ENCODE data around the gene APOO. TPM values are rescaled to one million over a fixed set of nuclear protein-coding genes. Genes with fewer than 3 reads are reported as not detected.

The APOO gene
- total RNA-seq, 1 donor from 2014 or later, result 22.4 TPM

GRCh38 chrX:23821847-23822246, 85.9 kb downstream of the APOO start:
- Mint-ChIP-seq H3K27me3 (ENCODE audit: low read depth) (no peaks in the 10 kb centered on the region), H3K9me3 (no peaks in the 10 kb centered on the region), H3K4me1 (ENCODE audit: low read depth) (peaks cover 5% of the 10 kb centered on the region), H3K27ac (no peak overlapping the region), H3K36me3 (ENCODE audit: low read depth) (no peaks in the 10 kb centered on the region), H3K4me3 (ENCODE audit: low read depth) (no peak overlapping the region)
- DNase-seq (ENCODE audit: low spot score), result no peak
- intact Hi-C loops (cut with micrococcal nuclease), result no loop called here

GRCh38 chrX:23820235-23820782, 87.4 kb downstream of the APOO start:
- Mint-ChIP-seq H3K9me3 (no peaks in the 10 kb centered on the region), H3K27ac (no peak overlapping the region), H3K27me3 (ENCODE audit: low read depth) (no peaks in the 10 kb centered on the region), H3K4me3 (ENCODE audit: low read depth) (no peak overlapping the region), H3K4me1 (ENCODE audit: low read depth) (peaks cover 4% of the 10 kb centered on the region), H3K36me3 (ENCODE audit: low read depth) (no peaks in the 10 kb centered on the region)
- DNase-seq (ENCODE audit: low spot score), result no peak
- intact Hi-C loops (cut with micrococcal nuclease), result no loop called here

GRCh38 chrX:23819385-23820234, 88.1 kb downstream of the APOO start:
- intact Hi-C loops (cut with micrococcal nuclease), result no loop called here
- DNase-seq (ENCODE audit: low spot score), result no peak
- H3K4me1 Mint-ChIP-seq (ENCODE audit: low read depth), result peaks cover 4% of the 10 kb centered on the region
- H3K4me3 Mint-ChIP-seq (ENCODE audit: low read depth), result no peak overlapping the region
- no peak overlapping the region for H3K27ac Mint-ChIP-seq
- H3K9me3 Mint-ChIP-seq, result no peaks in the 10 kb centered on the region
- H3K27me3 Mint-ChIP-seq (ENCODE audit: low read depth), result no peaks in the 10 kb centered on the region
- H3K36me3 Mint-ChIP-seq (ENCODE audit: low read depth), result no peaks in the 10 kb centered on the region

- intact Hi-C loops (cut with micrococcal nuclease), result no loop called here
- no peaks in the 10 kb centered on the region for H3K9me3 Mint-ChIP-seq
- no peaks in the 10 kb centered on the region for H3K36me3 Mint-ChIP-seq (ENCODE audit: low read depth)
- no peaks in the 10 kb centered on the region for H3K27me3 Mint-ChIP-seq (ENCODE audit: low read depth)
- no peak overlapping the region for H3K27ac Mint-ChIP-seq
- peaks cover 4% of the 10 kb centered on the region for H3K4me1 Mint-ChIP-seq (ENCODE audit: low read depth)
- H3K4me3 Mint-ChIP-seq (ENCODE audit: low read depth), result no peak overlapping the region
- no peak for DNase-seq (ENCODE audit: low spot score)
Measured at GRCh38 chrX:23817979-23818336, 89.8 kb downstream of the APOO start.

- Mint-ChIP-seq H3K4me3 (ENCODE audit: low read depth) (no peak overlapping the region), H3K36me3 (ENCODE audit: low read depth) (no peaks in the 10 kb centered on the region), H3K9me3 (no peaks in the 10 kb centered on the region), H3K27ac (no peak overlapping the region), H3K27me3 (ENCODE audit: low read depth) (peaks cover 2% of the 10 kb centered on the region), H3K4me1 (ENCODE audit: low read depth) (peaks cover 3% of the 10 kb centered on the region)
- intact Hi-C loops (cut with micrococcal nuclease), result no loop called here
- no peak for DNase-seq (ENCODE audit: low spot score)
Measured at GRCh38 chrX:23816179-23816578, 91.6 kb downstream of the APOO start.

GRCh38 chrX:23815376-23815775, 92.4 kb downstream of the APOO start:
- H3K9me3 Mint-ChIP-seq, result no peaks in the 10 kb centered on the region

GRCh38 chrX:23813808-23814207, 93.9 kb downstream of the APOO start:
- DNase-seq (ENCODE audit: low spot score), result no peak
- no peaks in the 10 kb centered on the region for H3K36me3 Mint-ChIP-seq (ENCODE audit: low read depth)
- H3K4me3 Mint-ChIP-seq (ENCODE audit: low read depth), result no peak overlapping the region
- intact Hi-C loops (cut with micrococcal nuclease), result no loop called here
- H3K9me3 Mint-ChIP-seq, result no peaks in the 10 kb centered on the region
- H3K27me3 Mint-ChIP-seq (ENCODE audit: low read depth), result peaks cover 2% of the 10 kb centered on the region
- no peaks in the 10 kb centered on the region for H3K4me1 Mint-ChIP-seq (ENCODE audit: low read depth)
- H3K27ac Mint-ChIP-seq, result no peak overlapping the region

More at GRCh38 chrX:23815376-23815775, 92.4 kb downstream of the APOO start:
- Mint-ChIP-seq H3K36me3 (ENCODE audit: low read depth) (no peaks in the 10 kb centered on the region), H3K4me3 (ENCODE audit: low read depth) (no peak overlapping the region), H3K27me3 (ENCODE audit: low read depth) (peaks cover 2% of the 10 kb centered on the region), H3K27ac (no peak overlapping the region), H3K4me1 (ENCODE audit: low read depth) (peaks cover 3% of the 10 kb centered on the region)
- DNase-seq (ENCODE audit: low spot score), result no peak
- intact Hi-C loops (cut with micrococcal nuclease), result no loop called here

- Mint-ChIP-seq H3K4me3 (ENCODE audit: low read depth) (no peak overlapping the region), H3K4me1 (ENCODE audit: low read depth) (peaks cover 2% of the 10 kb centered on the region), H3K27me3 (ENCODE audit: low read depth) (peaks cover 2% of the 10 kb centered on the region), H3K36me3 (ENCODE audit: low read depth) (no peaks in the 10 kb centered on the region), H3K9me3 (no peaks in the 10 kb centered on the region), H3K27ac (no peak overlapping the region)
- DNase-seq (ENCODE audit: low spot score), result no peak
- intact Hi-C loops (cut with micrococcal nuclease), result no loop called here
Measured at GRCh38 chrX:23811656-23812055, 96.1 kb downstream of the APOO start.

GRCh38 chrX:23811108-23811651, 96.6 kb downstream of the APOO start:
- intact Hi-C loops (cut with micrococcal nuclease), result no loop called here
- Mint-ChIP-seq H3K4me3 (ENCODE audit: low read depth) (no peak overlapping the region), H3K9me3 (no peaks in the 10 kb centered on the region), H3K36me3 (ENCODE audit: low read depth) (no peaks in the 10 kb centered on the region), H3K4me1 (ENCODE audit: low read depth) (peaks cover 2% of the 10 kb centered on the region), H3K27me3 (ENCODE audit: low read depth) (peaks cover 2% of the 10 kb centered on the region), H3K27ac (no peak overlapping the region)
- DNase-seq (ENCODE audit: low spot score), result no peak

- Mint-ChIP-seq H3K36me3 (ENCODE audit: low read depth) (no peaks in the 10 kb centered on the region), H3K27ac (no peak overlapping the region), H3K4me1 (ENCODE audit: low read depth) (peaks cover 2% of the 10 kb centered on the region), H3K27me3 (ENCODE audit: low read depth) (peaks cover 2% of the 10 kb centered on the region), H3K9me3 (no peaks in the 10 kb centered on the region), H3K4me3 (ENCODE audit: low read depth) (no peak overlapping the region)
- intact Hi-C loops (cut with micrococcal nuclease), result no loop called here
- DNase-seq (ENCODE audit: low spot score), result no peak
Measured at GRCh38 chrX:23810279-23810678, 97.5 kb downstream of the APOO start.

- Mint-ChIP-seq H3K9me3 (no peaks in the 10 kb centered on the region), H3K27ac (no peak overlapping the region), H3K27me3 (ENCODE audit: low read depth) (no peaks in the 10 kb centered on the region), H3K4me3 (ENCODE audit: low read depth) (no peak overlapping the region), H3K4me1 (ENCODE audit: low read depth) (peaks cover 9% of the 10 kb centered on the region), H3K36me3 (ENCODE audit: low read depth) (no peaks in the 10 kb centered on the region)
- intact Hi-C loops (cut with micrococcal nuclease), result no loop called here
- no peak for DNase-seq (ENCODE audit: low spot score)
Measured at GRCh38 chrX:23805389-23805788, 102.3 kb downstream of the APOO start.

- DNase-seq (ENCODE audit: low spot score), result no peak
- no peak overlapping the region for H3K4me3 Mint-ChIP-seq (ENCODE audit: low read depth)
Measured at GRCh38 chrX:23804578-23804977, 103.2 kb downstream of the APOO start.

GRCh38 chrX:23803931-23804381, 103.8 kb downstream of the APOO start:
- intact Hi-C loops (cut with micrococcal nuclease), result no loop called here
- H3K27me3 Mint-ChIP-seq (ENCODE audit: low read depth), result no peaks in the 10 kb centered on the region
- no peak overlapping the region for H3K4me3 Mint-ChIP-seq (ENCODE audit: low read depth)
- no peaks in the 10 kb centered on the region for H3K36me3 Mint-ChIP-seq (ENCODE audit: low read depth)
- no peak overlapping the region for H3K27ac Mint-ChIP-seq
- H3K9me3 Mint-ChIP-seq, result no peaks in the 10 kb centered on the region
- no peak for DNase-seq (ENCODE audit: low spot score)
- peaks cover 11% of the 10 kb centered on the region for H3K4me1 Mint-ChIP-seq (ENCODE audit: low read depth)

More at GRCh38 chrX:23804578-23804977, 103.2 kb downstream of the APOO start:
- intact Hi-C loops (cut with micrococcal nuclease), result no loop called here
- Mint-ChIP-seq H3K27ac (no peak overlapping the region), H3K9me3 (no peaks in the 10 kb centered on the region), H3K4me1 (ENCODE audit: low read depth) (peaks cover 9% of the 10 kb centered on the region), H3K36me3 (ENCODE audit: low read depth) (no peaks in the 10 kb centered on the region), H3K27me3 (ENCODE audit: low read depth) (no peaks in the 10 kb centered on the region)
